H1 (cell line): Measurements from ENCODE around the gene KIAA1671. TPM values are rescaled to one million over a fixed set of nuclear protein-coding genes. Genes with fewer than 3 reads are reported as not detected.

Source experiments
- ATF2 ChIP-seq: IDR thresholded peaks from 2 replicates; pipeline ENCODE4 v1.6.1; 2012; ENCODE audit warnings: low read length, inconsistent platforms
- CBX5 ChIP-seq: fragments of 300-800, 300-1000 bp; sonication (generic); IDR thresholded peaks from 2 replicates; pipeline ENCODE4 v1.7.1; 2016; ENCODE audit warnings: antibody characterized with exemption, low read length, low read depth
- HDAC2 ChIP-seq, 2 experiments: fragments of 300-600 bp in 1 of 2; sonication (generic) in 1 of 2; IDR thresholded peaks; 2 replicates each; pipeline ENCODE4 v1.6.1; 2011 to 2012; ENCODE audit warnings: low read depth in 2 of 2, low read length in 2 of 2, mild to moderate bottlenecking in 2 of 2, moderate library complexity in 2 of 2, borderline replicate concordance in 1 of 2, inconsistent platforms in 1 of 2
- MAX ChIP-seq: IDR thresholded peaks from 2 replicates; pipeline ENCODE4 v1.6.1; 2012; ENCODE audit warnings: inconsistent platforms
- NRF1 ChIP-seq: IDR thresholded peaks from 2 replicates; pipeline ENCODE4 v1.6.1; 2011; ENCODE audit warnings: mild to moderate bottlenecking, low read depth, low read length, improper control_type of control experiment
- POU5F1 ChIP-seq: IDR thresholded peaks from 2 replicates; pipeline ENCODE4 v1.6.1; 2011; ENCODE audit warnings: low read depth, mild to moderate bottlenecking, low read length, moderate library complexity
- TEAD4 ChIP-seq: IDR thresholded peaks from 2 replicates; pipeline ENCODE4 v1.6.1; 2012; ENCODE audit warnings: low read depth, low read length, inconsistent platforms, mixed read lengths
- polyA plus RNA-seq, 7 experiments: library from polyadenylated mRNA; depleted of rRNA in 3 of 7; stranded (reverse) in 5 of 7; unstranded in 2 of 7; fragments of >200 nt in 5 of 7; fragments of 200-250 nt in 2 of 7; gene quantifications; 1 replicate in 5 of 7; 2 replicates in 1 of 7; 4 replicates in 1 of 7; pipeline versions ENCODE4 v1.2.1 to v1.2.3, GENCODE V29; 2011 to 2013; ENCODE audit warnings: missing spikeins in 2 of 7, mixed read lengths in 2 of 7
- total RNA-seq: library from RNA; stranded (reverse); fragmentation: NEBNext Ultra II Directional; extraction: Animal tissue kit (Norgen Biotek cat#: 25700); gene quantifications from 2 replicates; pipeline ENCODE4 v1.2.1, GENCODE V29; 2021

The KIAA1671 gene
- total and polyA plus RNA-seq, 2 of the 8 experiments (the other 6 are each of a cell fraction or from before 2014, with no cell fraction given), result 6.4 to 23.9 TPM

GRCh38 chr22:25182131-25183110 lies 229.9 kb downstream of the KIAA1671 start (continued):
- TF ChIP-seq HDAC2 (IDR thresholded peaks at IDR 0.05; ENCODE audit: borderline replicate concordance in 1 of 2, low read depth in 2 of 2, low read length in 2 of 2), result no peak
- TF ChIP-seq CBX5, result no peak
- no peak for TF ChIP-seq NRF1
- TF ChIP-seq POU5F1, result no peak
- no peak for TF ChIP-seq ATF2
- TF ChIP-seq MAX, result no peak
- no peak for TF ChIP-seq TEAD4
